ENCODE results near the gene TEX44.

The TEX44 gene

DNA sequence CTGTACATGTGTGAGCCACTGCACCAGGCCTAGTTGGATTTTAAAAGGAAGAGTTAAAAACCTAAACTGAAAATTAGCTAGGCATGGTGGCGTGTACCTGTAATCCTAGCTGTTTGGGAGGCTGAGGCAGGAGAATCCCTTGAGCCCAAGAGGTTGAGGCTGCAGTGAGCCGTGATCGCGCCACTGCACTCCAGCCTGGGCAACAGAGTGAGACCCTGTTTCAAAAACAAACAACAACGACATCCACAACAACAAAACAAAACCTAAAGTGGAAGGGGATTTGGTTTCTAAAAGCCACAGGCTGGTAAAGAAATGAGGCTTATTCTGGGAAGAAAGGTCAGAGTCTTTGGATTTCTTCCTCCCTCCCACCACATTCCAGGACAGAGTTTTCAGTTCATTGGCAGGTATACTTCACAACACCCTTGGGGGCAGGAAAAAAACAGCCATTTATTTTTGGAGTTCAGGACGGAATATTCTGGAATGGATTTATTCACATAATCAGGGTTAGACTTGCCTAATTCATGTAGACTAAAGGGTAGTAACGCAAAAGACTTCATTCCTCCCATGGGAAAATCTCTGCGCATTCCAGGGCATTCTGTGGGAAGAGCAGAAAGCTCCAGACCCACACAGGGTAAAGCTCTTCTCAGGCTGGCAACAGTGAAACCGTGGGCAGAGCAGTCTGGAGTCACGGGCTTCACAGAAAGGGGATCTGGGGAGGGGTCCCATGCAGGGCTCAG is 34.9 kb downstream of the TEX44 start:
- TF ChIP-seq, protein P1, sequence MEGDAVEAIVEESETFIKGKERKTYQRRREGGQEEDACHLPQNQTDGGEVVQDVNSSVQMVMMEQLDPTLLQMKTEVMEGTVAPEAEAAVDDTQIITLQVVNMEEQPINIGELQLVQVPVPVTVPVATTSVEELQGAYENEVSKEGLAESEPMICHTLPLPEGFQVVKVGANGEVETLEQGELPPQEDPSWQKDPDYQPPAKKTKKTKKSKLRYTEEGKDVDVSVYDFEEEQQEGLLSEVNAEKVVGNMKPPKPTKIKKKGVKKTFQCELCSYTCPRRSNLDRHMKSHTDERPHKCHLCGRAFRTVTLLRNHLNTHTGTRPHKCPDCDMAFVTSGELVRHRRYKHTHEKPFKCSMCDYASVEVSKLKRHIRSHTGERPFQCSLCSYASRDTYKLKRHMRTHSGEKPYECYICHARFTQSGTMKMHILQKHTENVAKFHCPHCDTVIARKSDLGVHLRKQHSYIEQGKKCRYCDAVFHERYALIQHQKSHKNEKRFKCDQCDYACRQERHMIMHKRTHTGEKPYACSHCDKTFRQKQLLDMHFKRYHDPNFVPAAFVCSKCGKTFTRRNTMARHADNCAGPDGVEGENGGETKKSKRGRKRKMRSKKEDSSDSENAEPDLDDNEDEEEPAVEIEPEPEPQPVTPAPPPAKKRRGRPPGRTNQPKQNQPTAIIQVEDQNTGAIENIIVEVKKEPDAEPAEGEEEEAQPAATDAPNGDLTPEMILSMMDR (IDR thresholded peaks at IDR 0.05; ENCODE audit: control insufficient read depth, extremely low read depth, insufficient read depth): no peak
- H3K4me3 ChIP-seq (ENCODE audit: low read depth, low read length): no peak overlapping the region
- no peak for DNase-seq (ENCODE audit: low read depth)

DNA sequence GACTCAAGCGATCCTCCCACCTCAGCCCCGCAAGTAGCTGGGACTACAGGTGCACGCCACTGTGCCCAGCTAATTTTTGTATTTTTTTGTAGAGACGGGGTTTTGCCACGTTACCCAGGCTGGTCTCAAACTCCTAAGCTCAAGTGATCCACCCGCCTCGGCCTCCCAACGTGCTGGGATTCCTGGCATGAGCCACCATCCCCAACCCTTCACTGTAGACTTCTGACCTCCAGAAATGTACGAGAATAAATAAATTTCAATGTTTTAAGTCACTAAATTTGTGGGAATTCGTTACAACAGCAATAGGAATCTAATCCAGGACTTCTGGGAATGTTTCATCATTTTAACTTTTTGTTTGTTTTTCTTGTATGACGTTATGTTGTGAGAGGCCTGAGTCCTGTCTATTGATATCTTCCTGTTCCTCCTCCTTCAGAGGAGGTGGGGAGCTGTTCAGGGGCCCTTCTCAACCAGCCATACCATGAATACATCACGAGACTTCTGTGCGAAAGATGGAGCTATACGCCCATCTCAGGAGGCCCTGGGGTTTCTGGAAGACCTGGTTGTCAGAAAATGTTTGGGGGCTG is 40.0 kb downstream of the TEX44 start:
- no peak overlapping the region for H3K4me3 ChIP-seq (ENCODE audit: low read depth, low read length)
- TF ChIP-seq, protein P1 (IDR thresholded peaks at IDR 0.05; ENCODE audit: control insufficient read depth, extremely low read depth, insufficient read depth): no peak

DNA sequence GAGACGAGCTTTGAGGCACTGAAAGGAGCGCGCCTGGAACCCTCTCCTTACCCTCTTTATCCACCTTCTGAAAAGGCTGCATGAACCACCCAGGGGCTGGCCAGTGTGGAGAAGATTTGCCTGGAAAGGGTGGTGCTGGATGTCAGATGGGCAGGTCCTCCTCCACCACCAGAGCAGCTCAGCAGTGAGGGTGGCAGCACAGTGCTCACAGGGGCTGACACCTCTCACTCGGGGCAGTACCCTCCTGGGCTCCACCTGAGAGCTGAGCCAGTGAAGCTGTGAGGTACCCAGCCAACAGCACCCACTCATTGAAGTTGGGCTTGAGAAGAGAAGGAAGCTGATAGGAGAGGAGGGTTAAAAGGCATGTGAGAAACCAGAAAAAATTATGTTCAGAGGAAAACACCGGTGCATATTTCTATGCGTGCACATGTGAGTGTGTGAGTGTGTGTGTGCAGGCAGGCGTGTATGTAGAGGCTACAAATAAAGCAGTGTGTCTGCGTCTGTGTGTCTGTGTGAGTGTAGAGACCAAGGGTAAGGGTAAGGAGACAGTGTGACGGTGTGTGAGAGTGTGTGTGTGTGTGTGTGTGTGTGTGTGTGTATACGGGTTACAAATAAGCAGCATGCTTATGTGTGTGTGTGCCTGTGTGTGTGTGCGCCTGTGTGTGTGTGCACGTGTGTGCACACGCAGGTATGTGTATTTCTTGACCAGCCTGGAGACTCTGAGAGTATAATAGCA is 40.7 kb downstream of the TEX44 start:
- H3K4me3 ChIP-seq (ENCODE audit: low read depth, low read length): no peak overlapping the region
- TF ChIP-seq, protein P1 (IDR thresholded peaks at IDR 0.05; ENCODE audit: control insufficient read depth, extremely low read depth, insufficient read depth): no peak
- DNase-seq (ENCODE audit: low read depth): no peak

More for the DNA sequence above, 40.0 kb downstream of the TEX44 start:
- DNase-seq (ENCODE audit: low read depth): no peak

DNA sequence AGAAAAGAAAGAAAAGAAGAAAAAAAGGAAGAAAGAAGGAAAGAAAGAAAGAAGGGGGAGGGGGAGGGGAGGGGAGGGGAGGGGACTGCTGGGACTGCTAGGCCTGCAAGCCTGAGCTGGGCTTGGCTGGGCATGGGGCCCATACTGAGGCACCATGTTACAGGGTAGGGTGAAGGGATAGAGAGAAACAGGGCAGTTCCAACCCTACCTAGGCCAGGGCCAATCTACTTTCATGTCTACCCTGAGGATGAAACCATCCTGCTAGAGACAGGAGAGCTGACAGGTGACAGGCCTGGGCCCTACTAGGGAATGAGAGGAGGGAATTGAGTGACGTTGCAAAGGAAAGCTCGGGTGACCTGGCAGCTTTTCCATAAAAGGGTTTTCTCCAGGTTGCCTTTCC is 41.7 kb downstream of the TEX44 start:
- no peak overlapping the region for H3K4me3 ChIP-seq (ENCODE audit: low read depth, low read length)
- DNase-seq (ENCODE audit: low read depth): no peak
- TF ChIP-seq, protein P1 (IDR thresholded peaks at IDR 0.05; ENCODE audit: control insufficient read depth, extremely low read depth, insufficient read depth): no peak

DNA sequence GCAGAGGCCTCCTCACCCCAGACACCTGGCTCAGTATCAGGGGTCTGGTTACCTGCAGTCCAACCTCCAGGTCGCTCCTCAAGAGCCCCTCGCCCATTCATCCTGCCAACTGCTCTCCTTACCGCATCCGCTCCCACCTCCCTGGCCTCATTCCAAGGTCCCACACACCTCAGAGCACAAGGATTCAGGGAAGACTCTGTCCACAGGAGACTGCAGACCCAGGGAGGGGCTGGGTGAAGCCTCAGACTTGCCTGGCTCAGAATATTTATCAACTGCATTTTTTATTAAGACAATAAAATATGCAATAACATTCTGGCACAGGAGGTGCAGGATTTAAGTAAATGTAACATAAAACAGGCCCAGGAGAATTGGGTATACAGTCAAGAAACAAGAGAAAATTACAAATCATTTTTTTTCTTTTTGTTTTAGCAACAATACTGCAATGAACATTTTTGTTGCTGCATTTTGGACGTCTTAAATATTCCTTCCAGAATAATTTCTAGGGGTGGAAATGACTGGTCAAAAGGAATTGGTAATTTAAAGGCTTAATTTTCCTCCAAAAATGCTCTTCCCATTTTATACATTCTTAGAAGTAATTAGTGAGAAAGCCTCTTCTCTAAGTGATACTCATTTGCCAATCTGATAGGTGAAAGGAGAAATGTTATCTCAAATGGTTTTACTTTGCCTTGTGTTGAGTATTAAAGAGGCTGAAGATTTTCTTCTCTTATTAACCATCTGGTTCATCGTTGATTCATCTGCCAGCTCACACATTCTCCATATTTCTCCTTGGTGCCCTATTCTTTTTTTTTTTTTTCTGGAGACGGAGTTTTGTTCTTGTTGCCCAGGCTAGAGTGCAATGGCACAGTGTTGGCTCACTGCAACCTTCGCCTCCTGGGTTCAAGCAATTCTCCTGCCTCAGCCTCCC is 42.5 kb downstream of the TEX44 start:
- H3K4me3 ChIP-seq (ENCODE audit: low read depth, low read length): no peak overlapping the region
- DNase-seq (ENCODE audit: low read depth): no peak
- TF ChIP-seq, protein P1 (IDR thresholded peaks at IDR 0.05; ENCODE audit: control insufficient read depth, extremely low read depth, insufficient read depth): no peak

DNA sequence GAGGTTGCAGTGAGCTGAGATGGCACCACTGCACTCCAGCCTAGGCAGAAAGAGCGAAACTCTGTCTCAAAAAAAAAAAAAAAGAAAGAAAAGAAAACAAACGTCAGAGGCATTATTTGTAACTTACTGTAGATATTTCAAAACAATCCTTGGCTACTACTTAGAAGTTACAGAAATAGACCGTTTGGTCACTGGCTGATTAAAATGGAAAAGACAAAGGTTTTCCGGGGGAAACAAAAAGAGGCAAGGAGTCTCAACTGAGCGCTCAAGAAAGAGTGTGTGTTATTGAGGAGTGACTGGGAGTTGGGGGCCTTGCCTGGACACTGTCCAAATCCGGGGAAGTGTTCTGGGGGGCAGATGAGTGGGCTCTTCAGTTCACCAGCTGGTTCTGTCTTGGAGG is 47.6 kb downstream of the TEX44 start:
- no peak overlapping the region for H3K4me3 ChIP-seq (ENCODE audit: low read depth, low read length)
- no peak for DNase-seq (ENCODE audit: low read depth)
- TF ChIP-seq, protein P1 (IDR thresholded peaks at IDR 0.05; ENCODE audit: control insufficient read depth, extremely low read depth, insufficient read depth): no peak

Data from LNCaP clone FGC (cell line).